ENCODE results near the gene SH2D4B. TPM values are rescaled to one million over a fixed set of nuclear protein-coding genes. Genes with fewer than 3 reads are reported as not detected.
A peak's percentile ranks its signal among the peaks of the same experiment; 100 is the strongest.

Gene SH2D4B
- total and polyA plus RNA-seq, 2 of the 13 experiments (the other 11 are each of a cell fraction or from before 2014, with no cell fraction given) = not detected

DNA sequence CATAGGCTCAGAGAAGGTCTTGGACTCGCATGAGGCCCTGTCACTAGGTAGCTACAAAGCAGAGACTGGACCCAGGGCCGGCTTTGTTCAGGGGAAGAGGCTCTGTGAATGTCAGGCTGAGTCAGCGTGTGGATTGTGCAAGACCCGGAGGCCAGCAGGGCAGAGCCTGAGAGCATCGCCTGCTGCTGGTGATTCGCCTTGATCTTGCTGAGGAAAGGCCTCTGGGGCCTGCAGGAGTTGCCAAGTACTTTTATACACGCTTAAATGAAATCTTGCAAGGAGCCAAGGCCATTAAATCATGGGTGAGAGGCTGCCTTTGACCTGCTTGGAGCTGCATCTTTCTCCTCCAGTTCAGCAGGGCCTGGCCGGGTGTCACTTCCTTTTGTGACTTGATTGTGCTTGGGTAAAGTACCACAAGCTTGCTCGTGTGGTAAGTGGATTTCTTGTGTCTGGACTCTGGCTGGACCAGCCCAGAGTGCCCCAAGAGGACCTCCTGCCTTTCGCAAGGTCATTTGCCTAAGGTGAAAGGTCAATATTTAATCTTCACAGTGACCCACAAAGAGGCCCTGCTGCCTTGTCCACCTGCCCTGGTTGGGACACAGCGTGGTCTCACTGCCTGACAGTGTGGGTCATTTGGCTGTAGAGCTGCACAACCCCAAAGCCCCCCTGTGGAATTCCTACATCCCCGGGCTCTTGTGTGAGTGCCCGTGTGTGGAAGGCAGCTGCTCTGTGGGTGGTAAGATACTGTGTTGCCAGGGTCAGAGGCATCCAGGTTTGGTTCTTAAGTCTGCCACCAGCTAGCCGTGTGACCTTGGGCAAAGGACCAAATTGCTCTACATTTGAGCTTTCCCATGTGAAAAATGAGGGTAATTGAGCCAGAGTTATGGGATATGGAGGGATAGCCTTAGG is 38.6 kb upstream of the SH2D4B start (continued):
- TF ChIP-seq ZNF607 (CRISPR knock-in tag; IDR thresholded peaks at IDR 0.05; ENCODE audit: borderline replicate concordance) (0 out of 2 replicates have a peak, but pooled peaks have one; percentile 10), ZBTB7A (CRISPR knock-in tag; IDR thresholded peaks at IDR 0.05) (0 out of 2 replicates have a peak, but pooled peaks have one; percentile 2), MAFG (CRISPR knock-in tag; IDR thresholded peaks at IDR 0.05) (0 out of 2 replicates have a peak, but pooled peaks have one; percentile 63), ZBTB7B (CRISPR knock-in tag; IDR thresholded peaks at IDR 0.05) (0 out of 2 replicates have a peak, but pooled peaks have one; percentile 43), NFE2L2 (IDR thresholded peaks at IDR 0.05; ENCODE audit: low read length) (peak; percentile 16; the same call in 1 of the 2 replicates), ZC3H4 (CRISPR knock-in tag; IDR thresholded peaks at IDR 0.05; ENCODE audit: borderline replicate concordance) (0 out of 2 replicates have a peak, but pooled peaks have one; percentile 56), ZNF816 (CRISPR knock-in tag; IDR thresholded peaks at IDR 0.05; ENCODE audit: borderline replicate concordance) (peak; percentile 42; the same call in 1 of the 2 replicates), SMAD3 (CRISPR knock-in tag; IDR thresholded peaks at IDR 0.05) (peak; percentile 88), PAX8 (CRISPR knock-in tag; IDR thresholded peaks at IDR 0.05; ENCODE audit: borderline replicate concordance) (no peak), LCORL (IDR thresholded peaks at IDR 0.05) (no peak), LCORL (CRISPR knock-in tag; IDR thresholded peaks at IDR 0.05) (peak; percentile 50; the same call in 1 of the 2 replicates), SPEN (CRISPR knock-in tag; IDR thresholded peaks at IDR 0.05; ENCODE audit: low read depth) (peak; percentile 53; the same call in 1 of the 2 replicates), ZNF782 (CRISPR knock-in tag; IDR thresholded peaks at IDR 0.05; ENCODE audit: borderline replicate concordance) (no peak), REPIN1 (CRISPR knock-in tag; IDR thresholded peaks at IDR 0.05; ENCODE audit: borderline replicate concordance, low read depth) (peak; percentile 60; the same call in 1 of the 2 replicates), GATAD2A (CRISPR knock-in tag; IDR thresholded peaks at IDR 0.05) (peak; percentile 88), ZSCAN9 (CRISPR knock-in tag; IDR thresholded peaks at IDR 0.05; ENCODE audit: borderline replicate concordance) (peak; percentile 89)
- TF ChIP-seq, protein P1, sequence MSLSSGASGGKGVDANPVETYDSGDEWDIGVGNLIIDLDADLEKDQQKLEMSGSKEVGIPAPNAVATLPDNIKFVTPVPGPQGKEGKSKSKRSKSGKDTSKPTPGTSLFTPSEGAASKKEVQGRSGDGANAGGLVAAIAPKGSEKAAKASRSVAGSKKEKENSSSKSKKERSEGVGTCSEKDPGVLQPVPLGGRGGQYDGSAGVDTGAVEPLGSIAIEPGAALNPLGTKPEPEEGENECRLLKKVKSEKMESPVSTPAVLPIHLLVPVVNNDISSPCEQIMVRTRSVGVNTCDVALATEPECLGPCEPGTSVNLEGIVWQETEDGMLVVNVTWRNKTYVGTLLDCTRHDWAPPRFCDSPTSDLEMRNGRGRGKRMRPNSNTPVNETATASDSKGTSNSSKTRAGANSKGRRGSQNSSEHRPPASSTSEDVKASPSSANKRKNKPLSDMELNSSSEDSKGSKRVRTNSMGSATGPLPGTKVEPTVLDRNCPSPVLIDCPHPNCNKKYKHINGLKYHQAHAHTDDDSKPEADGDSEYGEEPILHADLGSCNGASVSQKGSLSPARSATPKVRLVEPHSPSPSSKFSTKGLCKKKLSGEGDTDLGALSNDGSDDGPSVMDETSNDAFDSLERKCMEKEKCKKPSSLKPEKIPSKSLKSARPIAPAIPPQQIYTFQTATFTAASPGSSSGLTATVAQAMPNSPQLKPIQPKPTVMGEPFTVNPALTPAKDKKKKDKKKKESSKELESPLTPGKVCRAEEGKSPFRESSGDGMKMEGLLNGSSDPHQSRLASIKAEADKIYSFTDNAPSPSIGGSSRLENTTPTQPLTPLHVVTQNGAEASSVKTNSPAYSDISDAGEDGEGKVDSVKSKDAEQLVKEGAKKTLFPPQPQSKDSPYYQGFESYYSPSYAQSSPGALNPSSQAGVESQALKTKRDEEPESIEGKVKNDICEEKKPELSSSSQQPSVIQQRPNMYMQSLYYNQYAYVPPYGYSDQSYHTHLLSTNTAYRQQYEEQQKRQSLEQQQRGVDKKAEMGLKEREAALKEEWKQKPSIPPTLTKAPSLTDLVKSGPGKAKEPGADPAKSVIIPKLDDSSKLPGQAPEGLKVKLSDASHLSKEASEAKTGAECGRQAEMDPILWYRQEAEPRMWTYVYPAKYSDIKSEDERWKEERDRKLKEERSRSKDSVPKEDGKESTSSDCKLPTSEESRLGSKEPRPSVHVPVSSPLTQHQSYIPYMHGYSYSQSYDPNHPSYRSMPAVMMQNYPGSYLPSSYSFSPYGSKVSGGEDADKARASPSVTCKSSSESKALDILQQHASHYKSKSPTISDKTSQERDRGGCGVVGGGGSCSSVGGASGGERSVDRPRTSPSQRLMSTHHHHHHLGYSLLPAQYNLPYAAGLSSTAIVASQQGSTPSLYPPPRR (CRISPR knock-in tag; IDR thresholded peaks at IDR 0.05; ENCODE audit: borderline replicate concordance) = peak; percentile 38; the same call in 1 of the 2 replicates
- TF ChIP-seq, protein P2, sequence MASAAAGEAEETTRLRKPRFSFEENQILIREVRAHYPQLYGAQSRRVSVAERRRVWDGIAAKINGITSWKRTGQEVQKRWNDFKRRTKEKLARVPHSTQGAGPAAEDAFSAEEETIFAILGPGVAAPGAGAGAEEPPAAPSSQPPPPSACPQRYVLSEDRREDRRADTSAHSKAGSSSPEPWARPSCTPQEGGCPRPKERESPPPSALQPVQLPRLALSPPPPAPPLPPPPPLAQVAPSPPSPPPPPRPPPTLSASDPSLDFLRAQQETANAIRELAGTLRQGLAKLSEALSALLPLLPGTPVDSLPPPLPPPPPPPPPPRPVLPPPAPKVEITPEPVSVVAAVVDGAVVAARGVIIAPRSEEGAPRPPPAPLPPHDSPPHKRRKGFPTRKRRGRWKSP (CRISPR knock-in tag; IDR thresholded peaks at IDR 0.05) = peak; percentile 65; the same call in 1 of the 2 replicates
- TF ChIP-seq, protein P3, sequence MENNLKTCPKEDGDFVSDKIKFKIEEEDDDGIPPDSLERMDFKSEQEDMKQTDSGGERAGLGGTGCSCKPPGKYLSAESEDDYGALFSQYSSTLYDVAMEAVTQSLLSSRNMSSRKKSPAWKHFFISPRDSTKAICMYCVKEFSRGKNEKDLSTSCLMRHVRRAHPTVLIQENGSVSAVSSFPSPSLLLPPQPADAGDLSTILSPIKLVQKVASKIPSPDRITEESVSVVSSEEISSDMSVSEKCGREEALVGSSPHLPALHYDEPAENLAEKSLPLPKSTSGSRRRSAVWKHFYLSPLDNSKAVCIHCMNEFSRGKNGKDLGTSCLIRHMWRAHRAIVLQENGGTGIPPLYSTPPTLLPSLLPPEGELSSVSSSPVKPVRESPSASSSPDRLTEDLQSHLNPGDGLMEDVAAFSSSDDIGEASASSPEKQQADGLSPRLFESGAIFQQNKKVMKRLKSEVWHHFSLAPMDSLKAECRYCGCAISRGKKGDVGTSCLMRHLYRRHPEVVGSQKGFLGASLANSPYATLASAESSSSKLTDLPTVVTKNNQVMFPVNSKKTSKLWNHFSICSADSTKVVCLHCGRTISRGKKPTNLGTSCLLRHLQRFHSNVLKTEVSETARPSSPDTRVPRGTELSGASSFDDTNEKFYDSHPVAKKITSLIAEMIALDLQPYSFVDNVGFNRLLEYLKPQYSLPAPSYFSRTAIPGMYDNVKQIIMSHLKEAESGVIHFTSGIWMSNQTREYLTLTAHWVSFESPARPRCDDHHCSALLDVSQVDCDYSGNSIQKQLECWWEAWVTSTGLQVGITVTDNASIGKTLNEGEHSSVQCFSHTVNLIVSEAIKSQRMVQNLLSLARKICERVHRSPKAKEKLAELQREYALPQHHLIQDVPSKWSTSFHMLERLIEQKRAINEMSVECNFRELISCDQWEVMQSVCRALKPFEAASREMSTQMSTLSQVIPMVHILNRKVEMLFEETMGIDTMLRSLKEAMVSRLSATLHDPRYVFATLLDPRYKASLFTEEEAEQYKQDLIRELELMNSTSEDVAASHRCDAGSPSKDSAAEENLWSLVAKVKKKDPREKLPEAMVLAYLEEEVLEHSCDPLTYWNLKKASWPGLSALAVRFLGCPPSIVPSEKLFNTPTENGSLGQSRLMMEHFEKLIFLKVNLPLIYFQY (CRISPR knock-in tag; IDR thresholded peaks at IDR 0.05; ENCODE audit: borderline replicate concordance) = peak; percentile 81; the same call in 1 of the 2 replicates

Data from HepG2 (cell line).